SK-N-SH treated with all-trans-retinoic acid at 6 μM for 48 hours (cell line): ENCODE results near the gene SBF2.

Experiments
- ARNTL ChIP-seq: fragments of 450-650 bp; formaldehyde crosslinking; IDR thresholded peaks from 2 replicates; pipeline ENCODE4 v1.5.0; 2020; ENCODE audit warnings: low read depth, mild to moderate bottlenecking, moderate library complexity, borderline replicate concordance
- BACH2 ChIP-seq: fragments of 250-450 bp; sonication (Bioruptor Pico); IDR thresholded peaks from 2 replicates; pipeline ENCODE4 v1.9.0; 2021; ENCODE audit warnings: mild to moderate bottlenecking, borderline replicate concordance
- CSDC2 ChIP-seq: fragments of 250-450 bp; sonication (Bioruptor Pico); IDR thresholded peaks from 2 replicates; pipeline ENCODE4 v1.5.0; 2020; ENCODE audit warnings: mild to moderate bottlenecking, moderate library complexity
- ISL1 ChIP-seq: fragments of 250-450 bp; sonication (Bioruptor Pico); IDR thresholded peaks from 2 replicates; pipeline ENCODE4 v2.1.2; 2022; ENCODE audit warnings: mild to moderate bottlenecking, moderate library complexity
- OSR1 ChIP-seq: fragments of 250-450 bp; sonication (Bioruptor Pico); IDR thresholded peaks from 2 replicates; pipeline ENCODE4 v1.8.0; 2022; ENCODE audit warnings: moderate library complexity, mild to moderate bottlenecking, inconsistent platforms
- PATZ1 ChIP-seq: fragments of 250-450 bp; sonication (Bioruptor Pico); IDR thresholded peaks from 2 replicates; pipeline ENCODE4 v1.8.0; 2020; ENCODE audit warnings: mild to moderate bottlenecking, moderate library complexity, borderline replicate concordance
- PPARA ChIP-seq: fragments of 250-450 bp; sonication (Bioruptor Pico); IDR thresholded peaks from 2 replicates; pipeline ENCODE4 v1.5.0; 2020; ENCODE audit warnings: mild to moderate bottlenecking, borderline replicate concordance
- SNAI2 ChIP-seq: fragments of 250-450 bp; sonication (Bioruptor Pico); IDR thresholded peaks from 2 replicates; pipeline ENCODE4 v1.5.0; 2020; ENCODE audit warnings: mild to moderate bottlenecking, moderate library complexity
- ZFP3 ChIP-seq: fragments of 250-450 bp; sonication (Bioruptor Pico); IDR thresholded peaks from 2 replicates; pipeline ENCODE4 v1.5.0; 2020; ENCODE audit warnings: mild to moderate bottlenecking, moderate library complexity
- ZNF565 ChIP-seq: fragments of 450-650 bp; formaldehyde crosslinking; conservative IDR thresholded peaks from 2 replicates; pipeline ENCODE4 v1.5.0; 2020; ENCODE audit warnings: low read depth, mild to moderate bottlenecking, moderate library complexity
- ZNF8 ChIP-seq: fragments of 450-650 bp; formaldehyde crosslinking; IDR thresholded peaks from 2 replicates; pipeline ENCODE4 v1.5.0; 2020; ENCODE audit warnings: mild to moderate bottlenecking, moderate library complexity
- TF ChIP-seq, protein P1 (sequence below): fragments of 250-450 bp; sonication (Bioruptor Pico); IDR thresholded peaks from 2 replicates; pipeline ENCODE4 v1.5.0; 2020; ENCODE audit warnings: mild to moderate bottlenecking, moderate library complexity

DNA sequence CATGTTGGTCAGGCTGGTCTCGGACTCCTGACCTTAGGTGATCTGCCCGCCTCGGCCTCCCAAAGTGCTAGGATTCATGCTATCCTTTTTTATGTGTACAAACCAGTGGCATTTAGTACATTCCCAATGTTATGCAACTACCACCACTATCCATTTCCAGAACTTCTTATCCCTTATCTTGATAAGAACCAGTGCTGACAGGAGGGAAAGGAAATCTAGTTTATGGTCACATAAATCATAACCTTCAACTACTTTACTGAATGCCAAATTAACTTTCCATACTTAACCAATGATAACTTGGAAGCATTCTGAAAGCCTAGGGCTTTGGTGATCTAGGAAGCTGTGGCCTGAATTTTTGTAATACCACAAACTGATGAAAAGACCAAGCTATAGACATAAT lies 459.7 kb downstream of the SBF2 start:
- TF ChIP-seq PATZ1 (no peak), SNAI2 (CRISPR knock-in tag) (no peak), BACH2 (CRISPR knock-in tag) (no peak), ISL1 (peak; percentile 93), ZNF565 (CRISPR knock-in tag) (no peak), ZFP3 (no peak), ARNTL (CRISPR knock-in tag) (no peak), CSDC2 (CRISPR knock-in tag) (no peak), PPARA (CRISPR knock-in tag) (no peak), OSR1 (CRISPR knock-in tag) (no peak), ZNF8 (no peak)
- TF ChIP-seq, protein P1, sequence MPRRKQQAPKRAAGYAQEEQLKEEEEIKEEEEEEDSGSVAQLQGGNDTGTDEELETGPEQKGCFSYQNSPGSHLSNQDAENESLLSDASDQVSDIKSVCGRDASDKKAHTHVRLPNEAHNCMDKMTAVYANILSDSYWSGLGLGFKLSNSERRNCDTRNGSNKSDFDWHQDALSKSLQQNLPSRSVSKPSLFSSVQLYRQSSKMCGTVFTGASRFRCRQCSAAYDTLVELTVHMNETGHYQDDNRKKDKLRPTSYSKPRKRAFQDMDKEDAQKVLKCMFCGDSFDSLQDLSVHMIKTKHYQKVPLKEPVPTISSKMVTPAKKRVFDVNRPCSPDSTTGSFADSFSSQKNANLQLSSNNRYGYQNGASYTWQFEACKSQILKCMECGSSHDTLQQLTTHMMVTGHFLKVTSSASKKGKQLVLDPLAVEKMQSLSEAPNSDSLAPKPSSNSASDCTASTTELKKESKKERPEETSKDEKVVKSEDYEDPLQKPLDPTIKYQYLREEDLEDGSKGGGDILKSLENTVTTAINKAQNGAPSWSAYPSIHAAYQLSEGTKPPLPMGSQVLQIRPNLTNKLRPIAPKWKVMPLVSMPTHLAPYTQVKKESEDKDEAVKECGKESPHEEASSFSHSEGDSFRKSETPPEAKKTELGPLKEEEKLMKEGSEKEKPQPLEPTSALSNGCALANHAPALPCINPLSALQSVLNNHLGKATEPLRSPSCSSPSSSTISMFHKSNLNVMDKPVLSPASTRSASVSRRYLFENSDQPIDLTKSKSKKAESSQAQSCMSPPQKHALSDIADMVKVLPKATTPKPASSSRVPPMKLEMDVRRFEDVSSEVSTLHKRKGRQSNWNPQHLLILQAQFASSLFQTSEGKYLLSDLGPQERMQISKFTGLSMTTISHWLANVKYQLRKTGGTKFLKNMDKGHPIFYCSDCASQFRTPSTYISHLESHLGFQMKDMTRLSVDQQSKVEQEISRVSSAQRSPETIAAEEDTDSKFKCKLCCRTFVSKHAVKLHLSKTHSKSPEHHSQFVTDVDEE = no peak
